ENCODE results near the gene KPNA1. TPM values are rescaled to one million over a fixed set of nuclear protein-coding genes. Genes with fewer than 3 reads are reported as not detected.
A peak's percentile ranks its signal among the peaks of the same experiment; 100 is the strongest.

Gene KPNA1
- total RNA-seq, 1 donor from 2014 or later = 86.8 TPM

GRCh38 chr3:122481390-122481789 lies 33.3 kb downstream of the KPNA1 start:
- DNase-seq (ENCODE audit: low read depth, low spot score) = no peak
- no peak for TF ChIP-seq CTCF (conservative IDR thresholded peaks at IDR 0.05)
- no peak overlapping the region for H3K4me3 Mint-ChIP-seq
- no peaks in the 10 kb centered on the region for H3K4me1 Mint-ChIP-seq
- H3K27me3 Mint-ChIP-seq (ENCODE audit: low read depth) = no peaks in the 10 kb centered on the region
- H3K27ac Mint-ChIP-seq (ENCODE audit: unreplicated experiment) = no peak overlapping the region
- no peaks in the 10 kb centered on the region for H3K9me3 Mint-ChIP-seq
- peaks cover 4% of the 10 kb centered on the region for H3K36me3 Mint-ChIP-seq (ENCODE audit: low read depth)

GRCh38 chr3:122476532-122476931 lies 38.2 kb downstream of the KPNA1 start:
- Mint-ChIP-seq H3K27me3 (ENCODE audit: low read depth) (no peaks in the 10 kb centered on the region), H3K9me3 (peaks cover 7% of the 10 kb centered on the region), H3K27ac (ENCODE audit: unreplicated experiment) (no peak overlapping the region), H3K4me1 (peaks cover 12% of the 10 kb centered on the region), H3K4me3 (no peak overlapping the region), H3K36me3 (ENCODE audit: low read depth) (peaks cover 20% of the 10 kb centered on the region)
- no peak for DNase-seq (ENCODE audit: low read depth, low spot score)
- no peak for TF ChIP-seq CTCF (conservative IDR thresholded peaks at IDR 0.05)

GRCh38 chr3:122475316-122475715 lies 39.4 kb downstream of the KPNA1 start:
- Mint-ChIP-seq H3K27ac (ENCODE audit: unreplicated experiment) (no peak overlapping the region), H3K9me3 (peaks cover 7% of the 10 kb centered on the region), H3K4me1 (peaks cover 12% of the 10 kb centered on the region), H3K4me3 (no peak overlapping the region), H3K36me3 (ENCODE audit: low read depth) (peaks cover 20% of the 10 kb centered on the region), H3K27me3 (ENCODE audit: low read depth) (no peaks in the 10 kb centered on the region)
- no peak for DNase-seq (ENCODE audit: low read depth, low spot score)
- TF ChIP-seq CTCF (conservative IDR thresholded peaks at IDR 0.05) = no peak

GRCh38 chr3:122469659-122470058 lies 45.1 kb downstream of the KPNA1 start:
- H3K27ac Mint-ChIP-seq (ENCODE audit: unreplicated experiment) = peak overlapping the region; percentile 81
- peaks cover 26% of the 10 kb centered on the region for H3K4me1 Mint-ChIP-seq
- H3K9me3 Mint-ChIP-seq = peaks cover 7% of the 10 kb centered on the region
- no peaks in the 10 kb centered on the region for H3K27me3 Mint-ChIP-seq (ENCODE audit: low read depth)
- DNase-seq (ENCODE audit: low read depth, low spot score) = no peak
- peaks cover 14% of the 10 kb centered on the region for H3K36me3 Mint-ChIP-seq (ENCODE audit: low read depth)
- no peak for TF ChIP-seq CTCF (conservative IDR thresholded peaks at IDR 0.05)
- no peak overlapping the region for H3K4me3 Mint-ChIP-seq

GRCh38 chr3:122468896-122469533 lies 45.7 kb downstream of the KPNA1 start:
- no peak overlapping the region for H3K4me3 Mint-ChIP-seq
- peaks cover 8% of the 10 kb centered on the region for H3K36me3 Mint-ChIP-seq (ENCODE audit: low read depth)
- TF ChIP-seq CTCF (conservative IDR thresholded peaks at IDR 0.05) = no peak
- H3K27me3 Mint-ChIP-seq (ENCODE audit: low read depth) = no peaks in the 10 kb centered on the region
- H3K4me1 Mint-ChIP-seq = peaks cover 23% of the 10 kb centered on the region
- peak overlapping the region; percentile 81 for H3K27ac Mint-ChIP-seq (ENCODE audit: unreplicated experiment)
- no peak for DNase-seq (ENCODE audit: low read depth, low spot score)
- H3K9me3 Mint-ChIP-seq = peaks cover under 1% of the 10 kb centered on the region

Data from neural crest cell (in vitro differentiated cells).